ENCODE measurements around the gene CNTNAP2.

DNA sequence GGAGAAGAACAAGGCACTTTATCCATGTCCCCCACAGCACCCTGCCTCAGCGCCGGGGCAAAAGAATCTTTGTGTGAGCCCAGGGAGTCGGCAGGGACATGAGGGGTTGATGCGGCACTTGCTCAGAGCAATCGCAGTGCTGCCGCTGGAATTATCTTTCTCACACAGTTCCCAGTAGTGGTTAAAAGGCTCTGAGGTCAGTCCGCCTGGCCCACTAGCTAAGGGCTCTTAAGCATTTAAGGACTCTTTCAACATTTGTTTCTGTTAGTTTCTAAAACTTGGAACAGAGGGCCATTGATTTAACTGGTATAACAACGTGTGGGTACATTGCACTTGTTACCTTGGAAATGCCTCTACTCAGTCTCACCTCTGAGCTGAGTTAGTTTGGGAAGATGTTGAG lies 2266.0 kb downstream of the CNTNAP2 start:
- TF ChIP-seq, protein P1, sequence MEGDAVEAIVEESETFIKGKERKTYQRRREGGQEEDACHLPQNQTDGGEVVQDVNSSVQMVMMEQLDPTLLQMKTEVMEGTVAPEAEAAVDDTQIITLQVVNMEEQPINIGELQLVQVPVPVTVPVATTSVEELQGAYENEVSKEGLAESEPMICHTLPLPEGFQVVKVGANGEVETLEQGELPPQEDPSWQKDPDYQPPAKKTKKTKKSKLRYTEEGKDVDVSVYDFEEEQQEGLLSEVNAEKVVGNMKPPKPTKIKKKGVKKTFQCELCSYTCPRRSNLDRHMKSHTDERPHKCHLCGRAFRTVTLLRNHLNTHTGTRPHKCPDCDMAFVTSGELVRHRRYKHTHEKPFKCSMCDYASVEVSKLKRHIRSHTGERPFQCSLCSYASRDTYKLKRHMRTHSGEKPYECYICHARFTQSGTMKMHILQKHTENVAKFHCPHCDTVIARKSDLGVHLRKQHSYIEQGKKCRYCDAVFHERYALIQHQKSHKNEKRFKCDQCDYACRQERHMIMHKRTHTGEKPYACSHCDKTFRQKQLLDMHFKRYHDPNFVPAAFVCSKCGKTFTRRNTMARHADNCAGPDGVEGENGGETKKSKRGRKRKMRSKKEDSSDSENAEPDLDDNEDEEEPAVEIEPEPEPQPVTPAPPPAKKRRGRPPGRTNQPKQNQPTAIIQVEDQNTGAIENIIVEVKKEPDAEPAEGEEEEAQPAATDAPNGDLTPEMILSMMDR (IDR thresholded peaks at IDR 0.05) = no peak
- no peak for TF ChIP-seq POLR2AphosphoS5 (IDR thresholded peaks at IDR 0.05; ENCODE audit: low read depth, low read length)
- TF ChIP-seq SIN3A (IDR thresholded peaks at IDR 0.05; ENCODE audit: borderline replicate concordance, insufficient read depth, low read depth, low read length) = no peak
- TF ChIP-seq TCF7L2 (IDR thresholded peaks at IDR 0.05; ENCODE audit: low read depth, low read length) = no peak
